HG03571 (cell line): Measurements from ENCODE around the gene VAT1L.

Source experiments
- ATAC-seq: cut with Tn5 transposase; IDR thresholded peaks from one replicate; pipeline ENCODE4 v1.9.1; 2021; ENCODE audit not compliant: unreplicated experiment

VAT1L gene

GRCh38 chr16:77781091-77781490 lies 7.3 kb upstream of the VAT1L start:
- ATAC-seq: no peak

- ATAC-seq: no peak
Measured at GRCh38 chr16:77782694-77783093, 5.7 kb upstream of the VAT1L start.

GRCh38 chr16:77784441-77785372 lies 3.7 kb upstream of the VAT1L start:
- no peak for ATAC-seq

GRCh38 chr16:77785373-77785764 lies 3.0 kb upstream of the VAT1L start:
- ATAC-seq: no peak

GRCh38 chr16:77786186-77786847 lies 2.0 kb upstream of the VAT1L start:
- no peak for ATAC-seq

GRCh38 chr16:77787452-77787851 lies 912 bp upstream of the VAT1L start:
- ATAC-seq: no peak

GRCh38 chr16:77789085-77790008 lies 983 bp downstream of the VAT1L start:
- ATAC-seq: no peak

- no peak for ATAC-seq
Measured at GRCh38 chr16:77790009-77790372, 1.6 kb downstream of the VAT1L start.

GRCh38 chr16:77790912-77791311 lies 2.5 kb downstream of the VAT1L start:
- no peak for ATAC-seq

- no peak for ATAC-seq
Measured at GRCh38 chr16:77793417-77793816, 5.1 kb downstream of the VAT1L start.

- no peak for ATAC-seq
Measured at GRCh38 chr16:77794586-77794985, 6.2 kb downstream of the VAT1L start.

- no peak for ATAC-seq
Measured at GRCh38 chr16:77801817-77802216, 13.5 kb downstream of the VAT1L start.

- no peak for ATAC-seq
Measured at GRCh38 chr16:77805398-77805797, 17.0 kb downstream of the VAT1L start.

GRCh38 chr16:77807021-77807420 lies 18.7 kb downstream of the VAT1L start:
- ATAC-seq: no peak

- ATAC-seq: no peak
Measured at GRCh38 chr16:77812856-77813500, 24.6 kb downstream of the VAT1L start.

GRCh38 chr16:77816293-77816692 lies 27.9 kb downstream of the VAT1L start:
- no peak for ATAC-seq

- ATAC-seq: no peak
Measured at GRCh38 chr16:77820340-77820739, 32.0 kb downstream of the VAT1L start.

GRCh38 chr16:77822661-77823060 lies 34.3 kb downstream of the VAT1L start:
- ATAC-seq: no peak

- no peak for ATAC-seq
Measured at GRCh38 chr16:77823067-77823466, 34.7 kb downstream of the VAT1L start.

GRCh38 chr16:77825196-77825595 lies 36.8 kb downstream of the VAT1L start:
- no peak for ATAC-seq

GRCh38 chr16:77827032-77827431 lies 38.7 kb downstream of the VAT1L start:
- no peak for ATAC-seq
